HG02642 (cell line): Measurements from ENCODE around the gene ZIC5.
"Not testable (repeated sequence)": the region's sequence is repeated elsewhere in the genome, so short reads cannot be mapped to it uniquely, and the experiment has no call there.

Source experiments
- ATAC-seq: cut with Tn5 transposase; IDR thresholded peaks from one replicate; pipeline ENCODE4 v1.9.1; 2021; ENCODE audit warnings: mild to moderate bottlenecking; ENCODE audit not compliant: unreplicated experiment, poor library complexity

The ZIC5 gene

GRCh38 chr13:99965329-99966000 is 6.1 kb downstream of the ZIC5 start:
- ATAC-seq: no peak

GRCh38 chr13:99963816-99964339 is 7.7 kb downstream of the ZIC5 start:
- ATAC-seq: no peak

- ATAC-seq: no peak
Measured at GRCh38 chr13:99962242-99962641, 9.3 kb downstream of the ZIC5 start.

GRCh38 chr13:99961636-99962035 is 9.9 kb downstream of the ZIC5 start:
- no peak for ATAC-seq

- no peak for ATAC-seq
Measured at GRCh38 chr13:99960663-99961311, 10.8 kb downstream of the ZIC5 start.

- ATAC-seq: no peak
Measured at GRCh38 chr13:99959540-99960230, 11.9 kb downstream of the ZIC5 start.

GRCh38 chr13:99959127-99959539 is 12.4 kb downstream of the ZIC5 start:
- no peak for ATAC-seq

- ATAC-seq: no peak
Measured at GRCh38 chr13:99958406-99959126, 13.0 kb downstream of the ZIC5 start.

- ATAC-seq: no peak
Measured at GRCh38 chr13:99956473-99957349, 14.9 kb downstream of the ZIC5 start.

GRCh38 chr13:99955747-99956472 is 15.7 kb downstream of the ZIC5 start:
- ATAC-seq: no peak

GRCh38 chr13:99955107-99955746 is 16.3 kb downstream of the ZIC5 start:
- ATAC-seq: no peak

GRCh38 chr13:99953138-99953755 is 18.3 kb downstream of the ZIC5 start:
- ATAC-seq: no peak

- not testable (repeated sequence) for ATAC-seq
Measured at GRCh38 chr13:99951666-99952065, 19.9 kb downstream of the ZIC5 start.

GRCh38 chr13:99949679-99950413 is 21.7 kb downstream of the ZIC5 start:
- ATAC-seq: no peak

- ATAC-seq: no peak
Measured at GRCh38 chr13:99948907-99949678, 22.5 kb downstream of the ZIC5 start.

GRCh38 chr13:99948411-99948810 is 23.2 kb downstream of the ZIC5 start:
- ATAC-seq: no peak

GRCh38 chr13:99947666-99948065 is 23.9 kb downstream of the ZIC5 start:
- no peak for ATAC-seq
